HEK293T (cell line): ENCODE measurements around the gene MAP2K5.

Source experiments
- ARNT ChIP-seq: fragments of 450-650 bp; IDR thresholded peaks from 2 replicates; pipeline ENCODE4 v1.6.1; 2017; ENCODE audit warnings: mild to moderate bottlenecking
- BHLHE40 ChIP-seq: fragments of 450-650 bp; IDR thresholded peaks from 2 replicates; pipeline ENCODE4 v1.6.1; 2016; ENCODE audit warnings: mild to moderate bottlenecking, moderate library complexity, borderline replicate concordance
- FOXK2 ChIP-seq: fragments of 450-650 bp; IDR thresholded peaks from 2 replicates; pipeline ENCODE4 v1.6.1; 2016; ENCODE audit warnings: mild to moderate bottlenecking
- FOXM1 ChIP-seq: fragments of 450-650 bp; IDR thresholded peaks from 2 replicates; pipeline ENCODE4 v1.6.1; 2017; ENCODE audit warnings: mild to moderate bottlenecking, borderline replicate concordance
- SP1 ChIP-seq: fragments of 450-650 bp; IDR thresholded peaks from 2 replicates; pipeline ENCODE4 v1.6.1; 2017
- SUZ12 ChIP-seq: fragments of 450-650 bp; IDR thresholded peaks from 2 replicates; pipeline ENCODE4 v1.6.1; 2016; ENCODE audit warnings: mild to moderate bottlenecking
- ZNF384 ChIP-seq: fragments of 450-650 bp; IDR thresholded peaks from 2 replicates; pipeline ENCODE4 v1.6.1; 2016

GRCh38 chr15:67605871-67606270 is 63.4 kb downstream of the MAP2K5 start:
- TF ChIP-seq FOXK2 (no peak), SUZ12 (no peak), SP1 (no peak), ARNT (no peak), FOXM1 (no peak), BHLHE40 (no peak), ZNF384 (no peak)
